SK-N-SH (cell line): ENCODE data around the gene RAB3GAP2. TPM values are rescaled to one million over a fixed set of nuclear protein-coding genes. Genes with fewer than 3 reads are reported as not detected.

Experiments
- CTCF ChIA-PET: fragments of 300-600, 350-600 bp; formaldehyde crosslinking; extraction: SDS; loops from one replicate; lab custom pipeline; 2021; lab: Yijun Ruan, JAX
- POLR2A ChIA-PET: fragments of 350-600 bp; sonication (Branson Sonifier 250); formaldehyde crosslinking; extraction: SDS; loops from one replicate; lab custom pipeline; 2020; ENCODE audit warnings: antibody characterized with exemption, inconsistent platforms; lab: Yijun Ruan, JAX
- DNase-seq: peaks from one replicate; pipeline ENCODE4 v3.0.0; 2012
- H2AFZ ChIP-seq: fragments of 200-600 bp; sonication (generic); 2 replicates; pipeline ENCODE4 v1.8.1; 2016; ENCODE audit warnings: antibody characterized with exemption, mild to moderate bottlenecking, low read depth
- H3F3A ChIP-seq: fragments of 200-600 bp; sonication (generic); replicated peaks from 2 replicates; pipeline ENCODE3; 2016; ENCODE audit warnings: antibody characterized with exemption, mild to moderate bottlenecking; ENCODE audit not compliant: insufficient read depth
- H3K27ac ChIP-seq, 2 experiments: fragments of 200-500 bp in 1 of 2; fragments of 200-600 bp in 1 of 2; sonication (Bioruptor generic) in 1 of 2; sonication (generic), shearing (Covaris generic) in 1 of 2; 2 replicates each; pipeline versions ENCODE4 v1.5.1 to v1.6.1; 2014 to 2016; ENCODE audit warnings: low read depth in 2 of 2, inconsistent platforms in 1 of 2, low read length in 1 of 2, mild to moderate bottlenecking in 1 of 2, mixed read lengths in 1 of 2
- H3K27me3 ChIP-seq: fragments of 200-600 bp; sonication (generic), shearing (Covaris generic); 2 replicates; pipeline ENCODE4 v1.6.1; 2016; ENCODE audit warnings: mixed run types; ENCODE audit not compliant: insufficient read depth
- H3K36me3 ChIP-seq, 2 experiments: fragments of 200-500 bp in 1 of 2; fragments of 200-600 bp in 1 of 2; sonication (Bioruptor generic) in 1 of 2; sonication (generic) in 1 of 2; replicated peaks in 1 of 2; 2 replicates each; pipeline versions ENCODE3 to v1.5.1; 2014 to 2016; ENCODE audit warnings: low read length in 1 of 2, mild to moderate bottlenecking in 1 of 2; ENCODE audit not compliant: insufficient read depth in 2 of 2, control insufficient read depth in 1 of 2
- H3K4me1 ChIP-seq, 2 experiments: fragments of 200-500 bp in 1 of 2; fragments of 200-600 bp in 1 of 2; sonication (Bioruptor generic) in 1 of 2; sonication (generic), shearing (Covaris generic) in 1 of 2; 2 replicates each; pipeline versions ENCODE4 v1.5.1 to v1.6.1; 2014 to 2016; ENCODE audit warnings: low read depth in 1 of 2, low read length in 1 of 2, mixed run types in 1 of 2; ENCODE audit not compliant: insufficient read depth in 2 of 2, control insufficient read depth in 1 of 2
- H3K4me2 ChIP-seq: fragments of 200-600 bp; sonication (generic), shearing (Covaris generic); 2 replicates; pipeline ENCODE4 v1.6.1; 2017; ENCODE audit warnings: mixed run types
- H3K4me3 ChIP-seq, 2 experiments: fragments of 200-500 bp in 1 of 2; fragments of 200-600 bp in 1 of 2; sonication (Bioruptor generic) in 1 of 2; sonication (generic), shearing (Covaris generic) in 1 of 2; 2 replicates each; pipeline versions ENCODE4 v1.5.1 to v1.8.1; 2014 to 2016; ENCODE audit warnings: low read depth in 2 of 2, inconsistent platforms in 1 of 2, low read length in 1 of 2, mild to moderate bottlenecking in 1 of 2, mixed read lengths in 1 of 2, moderate library complexity in 1 of 2
- H3K79me2 ChIP-seq: fragments of 200-600 bp; sonication (generic); 2 replicates; pipeline ENCODE4 v1.8.1; 2017; ENCODE audit warnings: mild to moderate bottlenecking; ENCODE audit not compliant: insufficient read depth
- H3K9ac ChIP-seq: fragments of 200-600 bp; sonication (generic); 2 replicates; pipeline ENCODE4 v1.6.1; 2017; ENCODE audit warnings: mixed run types
- H3K9me2 ChIP-seq: fragments of 200-600 bp; sonication (generic); 2 replicates; pipeline ENCODE4 v1.6.1; 2017; ENCODE audit warnings: mixed run types
- H3K9me3 ChIP-seq: fragments of 200-600 bp; sonication (generic); 2 replicates; pipeline ENCODE4 v1.6.1; 2017; ENCODE audit warnings: mixed run types, mild to moderate bottlenecking, moderate library complexity
- H4K20me1 ChIP-seq: fragments of 200-600 bp; sonication (generic); 2 replicates; pipeline ENCODE4 v1.6.1; 2017; ENCODE audit warnings: mild to moderate bottlenecking, mixed run types; ENCODE audit not compliant: insufficient read depth
- ELF1 ChIP-seq: IDR thresholded peaks from 2 replicates; pipeline ENCODE4 v1.4.0; 2012
- FOXJ3 ChIP-seq: sonication (generic); formaldehyde crosslinking; IDR thresholded peaks from 2 replicates; pipeline ENCODE4 v1.5.1; 2020; ENCODE audit warnings: mild to moderate bottlenecking, missing genetic modification reagents
- GATA2 ChIP-seq: sonication (generic); formaldehyde crosslinking; IDR thresholded peaks from 2 replicates; pipeline ENCODE4 v1.5.0; 2020; ENCODE audit warnings: mild to moderate bottlenecking, missing genetic modification reagents
- JUND ChIP-seq: IDR thresholded peaks from 2 replicates; pipeline ENCODE4 v1.4.0; 2012
- MXI1 ChIP-seq: IDR thresholded peaks from 2 replicates; pipeline ENCODE4 v1.6.1; 2012; ENCODE audit warnings: mild to moderate bottlenecking, low read depth, low read length, improper control_type of control experiment
- RAD21 ChIP-seq: IDR thresholded peaks from 2 replicates; pipeline ENCODE4 v1.6.1; 2012; ENCODE audit warnings: mild to moderate bottlenecking, low read length
- RXRA ChIP-seq: IDR thresholded peaks from 2 replicates; pipeline ENCODE4 v1.4.0; 2012; ENCODE audit warnings: low read depth, mild to moderate bottlenecking, borderline replicate concordance
- SIN3A ChIP-seq: IDR thresholded peaks from 2 replicates; pipeline ENCODE4 v1.6.1; 2012; ENCODE audit warnings: low read depth, mild to moderate bottlenecking, low read length, moderate library complexity, borderline replicate concordance
- TCF12 ChIP-seq: IDR thresholded peaks from 2 replicates; pipeline ENCODE4 v1.4.0; 2012
- TEAD4 ChIP-seq: IDR thresholded peaks from 2 replicates; pipeline ENCODE4 v1.4.0; 2012; ENCODE audit warnings: mild to moderate bottlenecking, borderline replicate concordance; ENCODE audit not compliant: insufficient read depth
- YY1 ChIP-seq: IDR thresholded peaks from 2 replicates; pipeline ENCODE4 v1.4.0; 2012; ENCODE audit warnings: low read depth, mild to moderate bottlenecking
- WGBS: methylation state at CpG from one replicate; pipeline ENCODE4 v1.1.6; 2017; ENCODE audit warnings: low lambda C conversion rate; 5-methylcytosine and 5-hydroxymethylcytosine counted together
- polyA plus RNA-seq, 3 experiments: library from polyadenylated mRNA; depleted of rRNA; stranded (reverse); fragments of >200 nt; gene quantifications; 2 replicates each; pipeline ENCODE4 v1.2.3, GENCODE V29; 2012
- TF ChIP-seq, protein P1 (sequence below): fragments of 200-600 bp; sonication (generic); IDR thresholded peaks from 2 replicates; pipeline ENCODE4 v1.6.1; 2017; ENCODE audit warnings: antibody characterized with exemption, mild to moderate bottlenecking, moderate library complexity
- TF ChIP-seq, protein P2 (sequence below): fragments of 150-350 bp; IDR thresholded peaks from 2 replicates; pipeline ENCODE4 v1.6.1; 2017; ENCODE audit warnings: antibody characterized with exemption, low read length, low read depth, borderline replicate concordance
- TF ChIP-seq, protein P3 (sequence below): IDR thresholded peaks from 2 replicates; pipeline ENCODE4 v1.6.1; 2012; ENCODE audit warnings: mild to moderate bottlenecking, low read depth, low read length, moderate library complexity

RAB3GAP2 gene
- polyA plus RNA-seq, 1 of the 3 experiments (the other 2 are of a cell fraction), result 9.3 TPM

DNA sequence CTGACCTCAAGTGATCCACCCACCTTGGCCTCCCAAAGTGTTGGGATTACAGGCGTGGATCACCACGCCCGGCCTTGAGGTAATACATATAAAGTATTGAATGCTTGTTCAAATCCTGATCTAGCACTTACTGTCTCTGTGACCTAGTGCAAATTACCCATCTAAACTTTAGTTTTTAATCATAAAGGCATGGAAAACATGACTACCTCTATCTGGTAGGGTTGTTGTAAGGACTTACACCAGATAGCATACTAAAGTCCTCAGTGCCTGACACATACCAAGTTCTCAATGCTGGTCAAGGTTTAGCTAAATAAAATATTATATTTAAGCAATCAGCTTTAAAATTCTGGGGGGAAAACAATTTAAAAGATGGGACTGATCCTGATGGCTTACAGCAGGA, 38.3 kb downstream of the RAB3GAP2 start (continued):
- TF ChIP-seq, protein P1, sequence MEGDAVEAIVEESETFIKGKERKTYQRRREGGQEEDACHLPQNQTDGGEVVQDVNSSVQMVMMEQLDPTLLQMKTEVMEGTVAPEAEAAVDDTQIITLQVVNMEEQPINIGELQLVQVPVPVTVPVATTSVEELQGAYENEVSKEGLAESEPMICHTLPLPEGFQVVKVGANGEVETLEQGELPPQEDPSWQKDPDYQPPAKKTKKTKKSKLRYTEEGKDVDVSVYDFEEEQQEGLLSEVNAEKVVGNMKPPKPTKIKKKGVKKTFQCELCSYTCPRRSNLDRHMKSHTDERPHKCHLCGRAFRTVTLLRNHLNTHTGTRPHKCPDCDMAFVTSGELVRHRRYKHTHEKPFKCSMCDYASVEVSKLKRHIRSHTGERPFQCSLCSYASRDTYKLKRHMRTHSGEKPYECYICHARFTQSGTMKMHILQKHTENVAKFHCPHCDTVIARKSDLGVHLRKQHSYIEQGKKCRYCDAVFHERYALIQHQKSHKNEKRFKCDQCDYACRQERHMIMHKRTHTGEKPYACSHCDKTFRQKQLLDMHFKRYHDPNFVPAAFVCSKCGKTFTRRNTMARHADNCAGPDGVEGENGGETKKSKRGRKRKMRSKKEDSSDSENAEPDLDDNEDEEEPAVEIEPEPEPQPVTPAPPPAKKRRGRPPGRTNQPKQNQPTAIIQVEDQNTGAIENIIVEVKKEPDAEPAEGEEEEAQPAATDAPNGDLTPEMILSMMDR, result no peak

DNA sequence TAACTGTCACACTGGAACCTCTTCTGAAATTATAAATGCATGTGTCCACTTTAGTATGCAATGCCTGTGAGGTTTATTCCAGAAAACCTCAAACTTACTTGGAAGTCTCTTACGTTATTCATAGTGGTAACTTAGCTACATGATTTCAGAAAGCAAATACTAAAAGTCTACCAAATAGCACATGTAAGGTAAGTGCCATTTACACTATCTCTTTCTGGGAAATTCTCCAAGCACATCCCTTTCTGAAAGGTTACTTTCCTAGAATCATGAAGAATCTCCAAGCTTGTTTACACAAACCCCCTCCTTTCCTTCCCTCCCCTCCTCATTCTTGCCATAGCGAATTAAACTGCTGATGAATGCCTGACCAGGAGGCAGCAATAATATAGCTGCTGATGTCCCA, 42.5 kb downstream of the RAB3GAP2 start:
- Histone ChIP-seq H3K27ac (no peak overlapping the region), H3K4me1 (no peaks in the 10 kb centered on the region), H3K9me3 (no peaks in the 10 kb centered on the region), H3K4me2 (no peak overlapping the region), H3K4me3 (no peak overlapping the region), H3K9me2 (no peaks in the 10 kb centered on the region), H3K79me2 (peaks cover 33% of the 10 kb centered on the region; the same call in 1 of the 2 replicates), H4K20me1 (no peaks in the 10 kb centered on the region; the same call in 1 of the 2 replicates), H3K9ac (no peak overlapping the region), H2AFZ (no peak overlapping the region), H3F3A (no peaks in the 10 kb centered on the region), H3K36me3 (peaks cover 16 to 51% of the 10 kb centered on the region in 2 experiments), H3K27me3 (no peaks in the 10 kb centered on the region)
- DNase-seq, result no peak
- POLR2A ChIA-PET, result no interaction called here
- CTCF ChIA-PET, result interaction anchor here (0.9 to 4.8 kb wide), 5 partner anchors 10 to 174 kb away, joined by 3 to 29 read pairs (median 3); no protein-coding TSS in a partner anchor
- 95% methylated on average over 2 of the region's 2 CpGs for WGBS
- TF ChIP-seq MXI1, result no peak
- TF ChIP-seq RXRA, result no peak
- TF ChIP-seq TEAD4, result no peak
- no peak for TF ChIP-seq SIN3A
- TF ChIP-seq, protein P1, result no peak
- no peak for TF ChIP-seq FOXJ3 (CRISPR knock-in tag)
- TF ChIP-seq, protein P2, sequence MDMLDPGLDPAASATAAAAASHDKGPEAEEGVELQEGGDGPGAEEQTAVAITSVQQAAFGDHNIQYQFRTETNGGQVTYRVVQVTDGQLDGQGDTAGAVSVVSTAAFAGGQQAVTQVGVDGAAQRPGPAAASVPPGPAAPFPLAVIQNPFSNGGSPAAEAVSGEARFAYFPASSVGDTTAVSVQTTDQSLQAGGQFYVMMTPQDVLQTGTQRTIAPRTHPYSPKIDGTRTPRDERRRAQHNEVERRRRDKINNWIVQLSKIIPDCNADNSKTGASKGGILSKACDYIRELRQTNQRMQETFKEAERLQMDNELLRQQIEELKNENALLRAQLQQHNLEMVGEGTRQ, result no peak
- TF ChIP-seq, protein P3, sequence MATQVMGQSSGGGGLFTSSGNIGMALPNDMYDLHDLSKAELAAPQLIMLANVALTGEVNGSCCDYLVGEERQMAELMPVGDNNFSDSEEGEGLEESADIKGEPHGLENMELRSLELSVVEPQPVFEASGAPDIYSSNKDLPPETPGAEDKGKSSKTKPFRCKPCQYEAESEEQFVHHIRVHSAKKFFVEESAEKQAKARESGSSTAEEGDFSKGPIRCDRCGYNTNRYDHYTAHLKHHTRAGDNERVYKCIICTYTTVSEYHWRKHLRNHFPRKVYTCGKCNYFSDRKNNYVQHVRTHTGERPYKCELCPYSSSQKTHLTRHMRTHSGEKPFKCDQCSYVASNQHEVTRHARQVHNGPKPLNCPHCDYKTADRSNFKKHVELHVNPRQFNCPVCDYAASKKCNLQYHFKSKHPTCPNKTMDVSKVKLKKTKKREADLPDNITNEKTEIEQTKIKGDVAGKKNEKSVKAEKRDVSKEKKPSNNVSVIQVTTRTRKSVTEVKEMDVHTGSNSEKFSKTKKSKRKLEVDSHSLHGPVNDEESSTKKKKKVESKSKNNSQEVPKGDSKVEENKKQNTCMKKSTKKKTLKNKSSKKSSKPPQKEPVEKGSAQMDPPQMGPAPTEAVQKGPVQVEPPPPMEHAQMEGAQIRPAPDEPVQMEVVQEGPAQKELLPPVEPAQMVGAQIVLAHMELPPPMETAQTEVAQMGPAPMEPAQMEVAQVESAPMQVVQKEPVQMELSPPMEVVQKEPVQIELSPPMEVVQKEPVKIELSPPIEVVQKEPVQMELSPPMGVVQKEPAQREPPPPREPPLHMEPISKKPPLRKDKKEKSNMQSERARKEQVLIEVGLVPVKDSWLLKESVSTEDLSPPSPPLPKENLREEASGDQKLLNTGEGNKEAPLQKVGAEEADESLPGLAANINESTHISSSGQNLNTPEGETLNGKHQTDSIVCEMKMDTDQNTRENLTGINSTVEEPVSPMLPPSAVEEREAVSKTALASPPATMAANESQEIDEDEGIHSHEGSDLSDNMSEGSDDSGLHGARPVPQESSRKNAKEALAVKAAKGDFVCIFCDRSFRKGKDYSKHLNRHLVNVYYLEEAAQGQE, result no peak
- no peak for TF ChIP-seq JUND
- TF ChIP-seq TCF12, result no peak
- TF ChIP-seq ELF1, result no peak
- no peak for TF ChIP-seq GATA2 (CRISPR knock-in tag)
- TF ChIP-seq RAD21, result no peak
- TF ChIP-seq YY1, result no peak
